Chondrocyte (in vitro differentiated cells): Measurements from ENCODE around the gene EHMT1. TPM values are rescaled to one million over a fixed set of nuclear protein-coding genes. Genes with fewer than 3 reads are reported as not detected.

Source experiments
- DNase-seq: peaks from one replicate; pipeline ENCODE4 v3.0.0; 2021; ENCODE audit warnings: mixed read lengths, low spot score
- H3K27ac Mint-ChIP-seq: one replicate; pipeline ENCODE4 v1.8.0; 2021; ENCODE audit warnings: mild to moderate bottlenecking, moderate library complexity, mixed read lengths; ENCODE audit not compliant: unreplicated experiment
- H3K27me3 Mint-ChIP-seq: 2 replicates; pipeline ENCODE4 v1.8.0; 2021; ENCODE audit warnings: low read depth, mixed read lengths
- H3K36me3 Mint-ChIP-seq: 2 replicates; pipeline ENCODE4 v1.8.0; 2021; ENCODE audit warnings: low read depth, mixed read lengths
- H3K4me1 Mint-ChIP-seq: 2 replicates; pipeline ENCODE4 v1.8.0; 2021; ENCODE audit warnings: low read depth, mild to moderate bottlenecking, mixed read lengths
- H3K4me3 Mint-ChIP-seq: one replicate; pipeline ENCODE4 v1.8.0; 2021; ENCODE audit warnings: mild to moderate bottlenecking, moderate library complexity, mixed read lengths; ENCODE audit not compliant: unreplicated experiment
- H3K9me3 Mint-ChIP-seq: 2 replicates; pipeline ENCODE4 v1.8.0; 2021; ENCODE audit warnings: low read depth, mixed read lengths
- CTCF ChIP-seq: fragments of 200-600 bp; sonication (generic); IDR thresholded peaks from 2 replicates; pipeline ENCODE4 v1.5.0; 2021; ENCODE audit warnings: antibody characterized with exemption, mild to moderate bottlenecking, moderate library complexity
- total RNA-seq: library from RNA; stranded (reverse); gene quantifications from 3 replicates; pipeline ENCODE4 v1.2.1, GENCODE V29; 2021

The EHMT1 gene
- total RNA-seq, 1 donor from 2014 or later, result 61.0 TPM

GRCh38 chr9:137812356-137813023 is 193.7 kb downstream of the EHMT1 start:
- Mint-ChIP-seq H3K27me3 (no peaks in the 10 kb centered on the region), H3K4me1 (no peaks in the 10 kb centered on the region), H3K27ac (no peak overlapping the region), H3K36me3 (peaks cover 27% of the 10 kb centered on the region), H3K4me3 (no peak overlapping the region), H3K9me3 (no peaks in the 10 kb centered on the region)
- TF ChIP-seq CTCF, result no peak
- DNase-seq, result peak; percentile 72

GRCh38 chr9:137813167-137813566 is 194.4 kb downstream of the EHMT1 start:
- Mint-ChIP-seq H3K4me3 (no peak overlapping the region), H3K36me3 (peaks cover 32% of the 10 kb centered on the region), H3K27ac (no peak overlapping the region), H3K27me3 (no peaks in the 10 kb centered on the region), H3K9me3 (no peaks in the 10 kb centered on the region), H3K4me1 (no peaks in the 10 kb centered on the region)
- TF ChIP-seq CTCF, result no peak
- peak; percentile 81 for DNase-seq

- TF ChIP-seq CTCF, result no peak
- no peaks in the 10 kb centered on the region for H3K4me1 Mint-ChIP-seq
- H3K4me3 Mint-ChIP-seq, result no peak overlapping the region
- H3K27me3 Mint-ChIP-seq, result no peaks in the 10 kb centered on the region
- H3K36me3 Mint-ChIP-seq, result peaks cover 34% of the 10 kb centered on the region
- H3K9me3 Mint-ChIP-seq, result no peaks in the 10 kb centered on the region
- no peak overlapping the region for H3K27ac Mint-ChIP-seq
- DNase-seq, result peak; percentile 88
Measured at GRCh38 chr9:137813651-137814415, 195.0 kb downstream of the EHMT1 start.

- H3K27ac Mint-ChIP-seq, result peak overlapping the region; percentile 53
- no peaks in the 10 kb centered on the region for H3K9me3 Mint-ChIP-seq
- TF ChIP-seq CTCF, result no peak
- no peaks in the 10 kb centered on the region for H3K27me3 Mint-ChIP-seq
- H3K36me3 Mint-ChIP-seq, result peaks cover 34% of the 10 kb centered on the region
- DNase-seq, result peak; percentile 85
- no peak overlapping the region for H3K4me3 Mint-ChIP-seq
- H3K4me1 Mint-ChIP-seq, result no peaks in the 10 kb centered on the region
Measured at GRCh38 chr9:137814436-137814835, 195.6 kb downstream of the EHMT1 start.

GRCh38 chr9:137814841-137815240 is 196.0 kb downstream of the EHMT1 start:
- peak overlapping the region; percentile 53 for H3K27ac Mint-ChIP-seq
- peaks cover 34% of the 10 kb centered on the region for H3K36me3 Mint-ChIP-seq
- H3K4me3 Mint-ChIP-seq, result no peak overlapping the region
- no peak for TF ChIP-seq CTCF
- no peaks in the 10 kb centered on the region for H3K27me3 Mint-ChIP-seq
- no peaks in the 10 kb centered on the region for H3K4me1 Mint-ChIP-seq
- no peaks in the 10 kb centered on the region for H3K9me3 Mint-ChIP-seq
- peak; percentile 78 for DNase-seq
